Upper lobe of left lung (tissue), 6 donors: ENCODE measurements around the gene MCOLN3. TPM values are rescaled to one million over a fixed set of nuclear protein-coding genes. Genes with fewer than 3 reads are reported as not detected.
"Not testable (repeated sequence)": the region's sequence is repeated elsewhere in the genome, so short reads cannot be mapped to it uniquely, and the experiment has no call there.

Source experiments
- ATAC-seq, 2 donors: fragments of 200-7000 bp; cut with Tn5 transposase; one replicate each; pipeline ENCODE4 v1.9.1; 2022; ENCODE audit warnings: mild to moderate bottlenecking in 2 of 2, moderate library complexity in 2 of 2; ENCODE audit not compliant: low FRiP score in 2 of 2
- DNase-seq, 2 donors: peaks; one replicate each; pipeline ENCODE4 v3.0.0-alpha.2; 2019 to 2020
- H3K27ac ChIP-seq, 4 donors: fragments of 200-600 bp; sonication (generic); one replicate each; pipeline ENCODE4 v1.5.1; 2016 to 2019
- H3K27me3 ChIP-seq, 4 donors: fragments of 200-600 bp; sonication (generic); one replicate each; pipeline ENCODE4 v1.5.1; 2017 to 2019
- H3K36me3 ChIP-seq, 4 donors: fragments of 200-600 bp; sonication (generic); one replicate each; pipeline ENCODE4 v1.5.1; 2016 to 2019
- H3K4me1 ChIP-seq, 4 donors: fragments of 200-600 bp; sonication (generic); one replicate each; pipeline ENCODE4 v1.5.1; 2018 to 2019
- H3K4me3 ChIP-seq, 4 donors: fragments of 200-600 bp; sonication (generic); one replicate each; pipeline ENCODE4 v1.5.1; 2017 to 2019; ENCODE audit warnings: mild to moderate bottlenecking in 2 of 4, moderate library complexity in 1 of 4
- H3K9me3 ChIP-seq, 4 donors: fragments of 200-600 bp; sonication (generic); one replicate each; pipeline ENCODE4 v1.5.1; 2018 to 2019
- EP300 ChIP-seq, 4 donors: sonication (generic); formaldehyde crosslinking; IDR thresholded peaks; one replicate each; pipeline ENCODE4 v1.5.1; 2017; ENCODE audit warnings: antibody characterized with exemption in 4 of 4, control low read depth in 2 of 4
- POLR2A ChIP-seq, 4 donors: fragments of 450-650 bp; IDR thresholded peaks; one replicate each; pipeline ENCODE4 v1.5.1; 2016 to 2017; ENCODE audit warnings: antibody characterized with exemption in 4 of 4, mild to moderate bottlenecking in 2 of 4
- POLR2AphosphoS5 ChIP-seq, 2 donors: sonication (generic); formaldehyde crosslinking; IDR thresholded peaks; one replicate each; pipeline ENCODE4 v1.5.1; 2017; ENCODE audit warnings: antibody characterized with exemption in 2 of 2
- WGBS, 2 donors: methylation state at CpG; one replicate each; pipeline ENCODE4 v1.1.5; 2017 to 2018; 5-methylcytosine and 5-hydroxymethylcytosine counted together
- total RNA-seq, 6 donors: library from RNA; depleted of rRNA in 4 of 6; stranded (reverse); fragments of >200 nt in 4 of 6; gene quantifications; one replicate each; pipeline versions ENCODE4 v1.1.0 to v1.2.1, GENCODE V29; 2016 to 2021
- TF ChIP-seq, protein P1 (sequence below), 6 experiments: fragments of 450-650 bp in 4 of 6; fragments of 200-600 bp in 2 of 6; sonication (generic) in 2 of 6; IDR thresholded peaks; one replicate each; pipeline ENCODE4 v1.5.1; 2016 to 2019; ENCODE audit warnings: antibody characterized with exemption in 6 of 6
- donor health status: DM: no; HTN: no; CAD: no; lungs with moderate emphysema.
- donor health status: DM: no; HTN: yes; CAD: no; lungs with severe emphysema.

MCOLN3 gene
- total RNA-seq, 6 donors from 2014 or later: 5.5 to 18.9 (median 5.8) TPM

GRCh38 chr1:85019994-85020393 is 28.3 kb downstream of the MCOLN3 start:
- peak in 1 of 2 donors; percentile 84 for ATAC-seq
- Histone ChIP-seq H3K27ac (no peak overlapping the region), H3K9me3 (no peaks in the 10 kb centered on the region), H3K4me1 (no peaks in the 10 kb centered on the region), H3K36me3 (no peaks in the 10 kb centered on the region), H3K27me3 (no peaks in the 10 kb centered on the region), H3K4me3 (no peak overlapping the region)
- 78 to 89% methylated on average over 4 of the region's 4 CpGs for WGBS, 2 donors
- no peak for TF ChIP-seq POLR2AphosphoS5 (IDR thresholded peaks at IDR 0.05)
- no peak for TF ChIP-seq POLR2A (IDR thresholded peaks at IDR 0.05)
- TF ChIP-seq, protein P1, sequence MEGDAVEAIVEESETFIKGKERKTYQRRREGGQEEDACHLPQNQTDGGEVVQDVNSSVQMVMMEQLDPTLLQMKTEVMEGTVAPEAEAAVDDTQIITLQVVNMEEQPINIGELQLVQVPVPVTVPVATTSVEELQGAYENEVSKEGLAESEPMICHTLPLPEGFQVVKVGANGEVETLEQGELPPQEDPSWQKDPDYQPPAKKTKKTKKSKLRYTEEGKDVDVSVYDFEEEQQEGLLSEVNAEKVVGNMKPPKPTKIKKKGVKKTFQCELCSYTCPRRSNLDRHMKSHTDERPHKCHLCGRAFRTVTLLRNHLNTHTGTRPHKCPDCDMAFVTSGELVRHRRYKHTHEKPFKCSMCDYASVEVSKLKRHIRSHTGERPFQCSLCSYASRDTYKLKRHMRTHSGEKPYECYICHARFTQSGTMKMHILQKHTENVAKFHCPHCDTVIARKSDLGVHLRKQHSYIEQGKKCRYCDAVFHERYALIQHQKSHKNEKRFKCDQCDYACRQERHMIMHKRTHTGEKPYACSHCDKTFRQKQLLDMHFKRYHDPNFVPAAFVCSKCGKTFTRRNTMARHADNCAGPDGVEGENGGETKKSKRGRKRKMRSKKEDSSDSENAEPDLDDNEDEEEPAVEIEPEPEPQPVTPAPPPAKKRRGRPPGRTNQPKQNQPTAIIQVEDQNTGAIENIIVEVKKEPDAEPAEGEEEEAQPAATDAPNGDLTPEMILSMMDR (IDR thresholded peaks at IDR 0.05): no peak
- TF ChIP-seq EP300 (IDR thresholded peaks at IDR 0.05): no peak
- DNase-seq: no peak

DNA sequence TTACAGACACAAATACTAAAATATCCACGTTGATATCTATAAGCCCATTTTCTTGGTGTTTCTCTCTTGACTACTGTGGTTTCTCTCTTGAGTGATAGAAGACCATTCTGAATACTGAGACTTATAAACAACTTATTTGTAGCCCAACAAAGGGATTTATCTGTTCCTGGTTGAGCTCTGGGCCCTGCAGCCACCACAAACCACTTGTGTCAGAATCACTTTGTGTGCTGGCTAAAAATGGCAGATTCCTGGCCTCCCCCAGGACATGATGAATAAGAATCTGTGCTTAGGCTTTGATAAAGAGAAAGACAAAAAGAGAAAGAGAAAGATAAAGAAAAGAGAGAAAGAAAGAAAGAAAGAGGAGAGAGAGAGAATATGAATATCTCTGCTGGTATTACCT is 32.5 kb downstream of the MCOLN3 start:
- TF ChIP-seq POLR2A (IDR thresholded peaks at IDR 0.05) (no peak), EP300 (IDR thresholded peaks at IDR 0.05) (no peak), POLR2AphosphoS5 (IDR thresholded peaks at IDR 0.05) (no peak)
- TF ChIP-seq, protein P1 (IDR thresholded peaks at IDR 0.05): no peak
- H3K27me3 ChIP-seq: no peaks in the 10 kb centered on the region
- H3K9me3 ChIP-seq: peaks cover 0 to 6% (median 0%) of the 10 kb centered on the region in 4 donors
- no peak for DNase-seq
- no peak overlapping the region for H3K27ac ChIP-seq
- no peaks in the 10 kb centered on the region for H3K4me1 ChIP-seq
- ATAC-seq: no peak
- no peak overlapping the region for H3K4me3 ChIP-seq
- 83 to 90% methylated on average over 1 of the region's 1 CpG for WGBS, 2 donors
- H3K36me3 ChIP-seq: no peaks in the 10 kb centered on the region

GRCh38 chr1:85005641-85006040 is 42.7 kb downstream of the MCOLN3 start:
- H3K27me3 ChIP-seq, H3K27ac ChIP-seq, H3K36me3 ChIP-seq, DNase-seq, H3K4me3 ChIP-seq, H3K9me3 ChIP-seq, H3K4me1 ChIP-seq, ATAC-seq: not testable (repeated sequence)
- WGBS, 2 donors: 78 to 87% methylated on average over 1 of the region's 1 CpG

DNA sequence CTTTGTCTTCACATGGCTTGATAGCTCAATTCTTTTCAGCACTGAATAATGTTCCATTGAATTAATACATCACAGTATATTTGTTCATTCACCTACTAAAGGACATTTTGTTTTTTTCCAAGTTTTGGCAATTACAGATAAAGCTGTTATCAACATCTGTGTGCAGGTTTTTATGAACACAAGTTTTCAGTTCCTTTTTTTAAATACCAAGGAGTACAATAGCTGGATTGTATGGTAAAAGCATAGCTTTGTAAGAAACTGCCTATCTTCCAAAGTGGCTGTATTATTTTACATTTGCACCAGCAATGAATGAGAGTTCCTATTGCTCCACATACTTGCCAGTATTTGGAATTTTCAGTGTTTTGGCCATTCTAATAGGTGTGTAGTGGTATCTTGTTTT is 46.6 kb downstream of the MCOLN3 start:
- ATAC-seq (no peak), DNase-seq (no peak)
- Histone ChIP-seq H3K27ac (no peak overlapping the region), H3K4me1 (peaks cover 14 to 20% (median 18%) of the 10 kb centered on the region in 4 donors), H3K27me3 (peaks cover 0 to 11% (median 8%) of the 10 kb centered on the region in 4 donors), H3K36me3 (no peaks in the 10 kb centered on the region), H3K9me3 (peaks cover 0 to 6% (median 2%) of the 10 kb centered on the region in 4 donors), H3K4me3 (no peak overlapping the region)
- no peak for TF ChIP-seq POLR2AphosphoS5 (IDR thresholded peaks at IDR 0.05)

DNA sequence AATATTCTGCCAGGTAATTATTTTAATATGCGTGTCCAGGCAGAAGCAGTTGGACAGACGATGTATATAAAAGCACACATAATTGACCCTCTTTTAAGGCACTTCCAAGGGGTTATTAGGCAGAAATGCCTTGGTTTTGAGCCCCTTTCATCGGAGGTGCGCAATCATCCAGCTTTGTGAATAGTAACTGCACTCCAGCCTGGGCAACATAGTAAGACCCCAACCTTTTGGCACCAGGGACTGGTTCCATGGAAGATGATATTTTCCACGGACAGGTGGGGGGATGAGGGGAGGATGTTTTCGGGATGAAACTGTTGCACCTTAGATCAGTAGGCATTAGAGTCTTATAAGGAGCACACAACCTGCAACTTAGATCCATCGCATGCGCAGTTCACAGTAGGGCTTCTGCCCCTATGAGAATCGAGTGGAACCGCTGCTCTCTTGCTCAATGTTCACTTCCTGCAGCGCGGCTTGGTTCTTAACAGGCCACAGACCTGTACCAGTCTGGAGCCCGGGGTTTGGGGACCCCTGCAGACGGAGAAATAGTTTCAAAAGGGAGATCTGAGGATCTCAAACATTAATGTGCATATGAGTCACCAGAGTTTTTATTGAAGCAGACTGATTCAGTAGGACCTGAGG is 49.5 kb downstream of the MCOLN3 start:
- ATAC-seq: peak in 1 of 2 donors; percentile 26
- peak overlapping the region in 2 of 4 donors; percentile 73 to 76 for H3K4me3 ChIP-seq
- DNase-seq: peak in 1 of 2 donors; percentile 26
- H3K27me3 ChIP-seq: peaks cover 0 to 13% (median 8%) of the 10 kb centered on the region in 4 donors
- TF ChIP-seq POLR2AphosphoS5 (IDR thresholded peaks at IDR 0.05) (no peak), POLR2A (IDR thresholded peaks at IDR 0.05) (no peak), EP300 (IDR thresholded peaks at IDR 0.05) (no peak)
- TF ChIP-seq, protein P1 (IDR thresholded peaks at IDR 0.05): no peak
- peaks cover 18 to 24% (median 21%) of the 10 kb centered on the region in 4 donors for H3K4me1 ChIP-seq
- H3K27ac ChIP-seq: no peak overlapping the region
- 34 to 36% methylated on average over 14 of the region's 14 CpGs for WGBS, 2 donors
- no peaks in the 10 kb centered on the region for H3K9me3 ChIP-seq
- no peaks in the 10 kb centered on the region for H3K36me3 ChIP-seq
